HCEC 1CT (cell line): ENCODE results near the gene SRGAP1.
A peak's percentile ranks its signal among the peaks of the same experiment; 100 is the strongest.

ENCODE experiments used
- DNase-seq: peaks from one replicate; pipeline ENCODE4 v3.0.0-alpha.2; 2017

SRGAP1 gene

GRCh38 chr12:63912651-63913050 lies 68.2 kb downstream of the SRGAP1 start:
- DNase-seq = no peak

DNA sequence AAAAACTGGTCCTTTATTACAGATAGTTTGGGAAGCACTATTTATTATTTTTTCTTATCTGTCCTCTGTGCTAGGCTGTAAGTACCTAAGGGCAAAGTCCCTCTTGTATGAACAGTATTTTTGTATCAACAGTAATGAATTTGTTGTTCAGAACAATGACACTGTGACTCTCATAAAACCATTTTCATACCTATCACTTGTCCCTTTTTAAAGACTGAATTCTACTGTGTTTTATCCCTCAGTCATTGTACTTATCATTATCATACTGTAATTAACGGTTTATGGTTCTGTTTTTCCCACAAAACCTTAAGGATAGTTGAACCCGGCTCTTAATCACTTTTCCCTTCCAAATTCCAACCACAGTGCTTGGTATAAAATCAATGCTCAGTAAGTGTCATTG lies 69.4 kb downstream of the SRGAP1 start:
- no peak for DNase-seq

GRCh38 chr12:63915105-63915800 lies 70.8 kb downstream of the SRGAP1 start:
- peak; percentile 68 for DNase-seq

GRCh38 chr12:63916561-63917476 lies 72.3 kb downstream of the SRGAP1 start:
- DNase-seq = peak; percentile 64

- DNase-seq = no peak
Observed at GRCh38 chr12:63917477-63917862, 73.0 kb downstream of the SRGAP1 start.

GRCh38 chr12:63917864-63918799 lies 73.6 kb downstream of the SRGAP1 start:
- peak; percentile 98 for DNase-seq

DNA sequence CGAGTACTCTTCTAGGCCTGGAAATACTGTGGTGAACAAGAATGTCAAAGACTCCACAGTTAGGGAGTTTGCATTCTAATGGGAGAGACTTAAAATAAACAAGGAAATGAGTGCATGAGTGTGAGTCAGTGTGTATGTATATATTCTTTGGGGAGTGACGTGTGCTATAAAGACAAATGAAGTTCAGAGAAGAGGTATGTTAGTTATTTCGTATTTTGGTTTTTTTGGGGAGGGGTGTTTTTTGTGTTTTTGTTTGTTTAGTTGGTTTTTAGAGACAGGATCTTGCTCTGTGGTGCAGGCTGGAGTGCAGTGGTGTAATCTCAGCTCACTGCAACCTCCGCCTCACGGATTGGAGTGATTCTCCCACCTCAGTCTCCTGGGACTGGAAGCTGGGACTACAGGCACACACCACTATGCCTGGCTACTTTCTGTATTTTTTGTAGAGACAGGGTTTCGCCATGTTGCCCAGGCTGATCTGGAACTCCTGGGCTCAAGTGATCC lies 74.3 kb downstream of the SRGAP1 start:
- DNase-seq = peak; percentile 98

DNA sequence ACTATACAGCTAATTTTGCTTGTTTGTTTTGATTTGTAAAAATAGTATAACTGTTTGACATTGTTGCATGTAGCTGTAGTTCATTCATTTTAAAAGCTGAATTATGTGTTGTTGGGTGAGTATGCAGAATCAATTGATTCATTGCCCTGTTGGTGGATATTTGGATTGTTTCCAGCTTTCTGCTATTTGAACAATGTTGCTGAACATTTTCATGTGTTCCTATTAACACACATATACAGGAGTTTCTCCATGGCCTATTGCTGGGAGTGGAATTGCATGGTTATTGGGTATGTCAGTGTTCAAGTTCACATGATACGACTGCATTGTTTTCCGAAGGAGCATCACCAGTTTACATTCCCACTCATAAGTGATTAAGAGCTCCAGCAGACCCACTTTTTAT lies 75.3 kb downstream of the SRGAP1 start:
- no peak for DNase-seq

DNA sequence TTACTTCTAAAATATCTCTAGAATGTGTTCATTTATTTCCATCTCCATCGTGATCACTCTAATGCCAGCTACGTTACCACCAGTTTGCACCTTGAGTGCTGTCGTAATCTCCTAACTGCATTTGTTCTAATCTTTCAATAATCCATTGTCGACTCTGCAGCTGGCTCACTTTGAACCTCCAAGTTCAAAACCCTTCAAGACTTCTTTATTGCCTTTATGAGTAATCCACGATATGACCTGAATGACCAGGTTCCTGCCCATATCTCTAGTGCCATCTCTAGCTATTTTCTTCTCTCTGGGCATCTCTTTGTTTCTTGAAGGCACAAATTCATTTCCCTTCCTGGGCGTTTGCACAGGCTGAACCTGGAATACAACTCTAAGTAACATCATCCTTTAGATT lies 76.7 kb downstream of the SRGAP1 start:
- no peak for DNase-seq

DNA sequence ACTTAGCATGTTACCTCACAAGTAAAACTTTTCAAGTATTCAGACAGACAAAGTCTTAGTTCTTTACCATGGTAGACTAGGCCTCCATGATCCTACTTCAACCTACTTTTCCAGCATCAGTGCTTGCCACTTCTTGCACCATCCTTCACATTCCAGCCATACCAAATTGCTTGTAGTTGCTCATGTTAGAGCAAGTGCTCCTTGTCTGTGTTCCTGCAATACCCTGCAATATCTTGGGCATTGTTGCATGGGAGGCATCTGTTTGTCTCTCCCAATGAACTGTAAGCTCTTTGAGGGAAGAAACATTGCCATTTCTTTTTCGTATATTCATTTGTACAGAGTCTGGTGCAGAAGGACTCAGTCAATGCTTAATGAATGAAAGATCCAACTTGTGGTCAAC lies 78.0 kb downstream of the SRGAP1 start:
- DNase-seq = peak; percentile 60

DNA sequence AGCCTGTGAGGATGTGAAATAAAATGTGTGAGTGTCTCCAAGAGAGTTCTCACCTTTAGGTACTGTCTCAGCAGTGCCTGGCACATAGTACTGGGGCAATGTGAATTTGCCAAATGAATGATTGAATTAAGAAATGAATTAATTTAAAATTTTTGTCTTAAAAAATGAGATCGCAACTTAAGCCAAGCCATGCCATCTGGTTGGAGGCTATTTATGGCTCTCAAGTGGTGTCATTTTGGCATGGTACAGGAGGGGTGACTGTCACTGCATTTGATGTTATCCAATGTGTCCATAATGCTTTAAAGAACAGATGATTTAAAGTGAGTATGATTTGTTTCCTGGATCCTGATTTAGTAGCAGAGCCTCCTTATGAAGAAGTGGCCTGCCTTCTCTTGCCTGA lies 80.3 kb downstream of the SRGAP1 start:
- DNase-seq = no peak

GRCh38 chr12:63927511-63927910 lies 83.0 kb downstream of the SRGAP1 start:
- DNase-seq = no peak

DNA sequence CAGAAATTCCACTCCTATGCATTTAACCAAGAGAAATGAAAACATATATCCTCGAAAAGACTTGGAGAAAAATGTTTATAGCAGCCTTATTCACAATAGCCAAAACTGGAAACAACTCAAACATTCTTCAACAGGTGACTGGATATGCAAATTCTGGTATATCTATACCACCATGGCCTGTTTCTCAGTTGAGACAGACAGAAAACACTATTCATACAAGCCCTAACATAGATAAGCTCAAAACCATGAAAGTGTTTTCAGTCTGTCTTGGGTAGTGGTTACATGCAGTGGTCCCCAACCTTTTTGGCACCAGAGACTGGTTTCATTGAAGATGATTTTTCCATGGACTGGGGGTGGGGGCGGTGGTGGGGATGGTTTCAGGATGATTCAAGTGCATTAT lies 83.8 kb downstream of the SRGAP1 start:
- no peak for DNase-seq

GRCh38 chr12:63929426-63929825 lies 84.9 kb downstream of the SRGAP1 start:
- no peak for DNase-seq

DNA sequence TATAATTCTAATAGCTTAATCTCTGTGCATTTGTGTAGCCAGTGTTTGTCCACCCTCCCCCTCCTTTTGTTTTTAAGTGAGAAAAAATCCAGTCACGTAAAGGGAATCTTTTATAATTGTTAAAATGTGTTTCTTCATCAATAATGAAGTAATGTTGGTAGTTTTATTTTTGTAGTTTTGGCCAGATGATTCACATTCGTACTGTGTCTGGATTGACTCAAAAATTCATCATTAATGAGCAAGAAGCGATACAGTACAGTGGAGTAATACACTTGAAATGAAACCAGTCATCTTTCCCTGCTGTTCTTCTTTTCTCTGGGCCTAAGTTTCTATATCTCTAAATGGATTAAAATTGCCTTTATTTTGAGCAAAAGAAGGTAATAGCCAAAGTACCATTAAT lies 86.5 kb downstream of the SRGAP1 start:
- DNase-seq = peak; percentile 79

- no peak for DNase-seq
Observed at GRCh38 chr12:63931703-63932102, 87.2 kb downstream of the SRGAP1 start.

DNA sequence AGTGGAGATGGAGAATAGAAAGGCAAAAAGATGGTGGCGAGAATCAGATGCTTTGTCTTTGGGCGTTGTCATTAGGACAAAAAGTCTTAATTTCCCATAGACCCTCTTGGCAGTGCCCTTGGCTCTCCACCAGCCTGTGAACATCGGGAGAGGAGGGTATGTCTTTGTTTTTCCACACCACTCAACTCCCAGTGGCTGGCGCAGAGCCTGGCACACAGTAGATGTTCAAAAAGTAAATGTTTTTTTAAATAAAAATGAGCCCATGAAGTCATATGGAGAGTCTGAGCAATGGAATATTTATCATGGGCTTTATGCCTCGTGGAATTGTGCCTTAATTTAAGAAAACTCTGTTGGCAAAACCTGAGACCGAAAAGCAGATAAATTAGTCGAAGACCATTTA lies 90.4 kb downstream of the SRGAP1 start:
- no peak for DNase-seq

DNA sequence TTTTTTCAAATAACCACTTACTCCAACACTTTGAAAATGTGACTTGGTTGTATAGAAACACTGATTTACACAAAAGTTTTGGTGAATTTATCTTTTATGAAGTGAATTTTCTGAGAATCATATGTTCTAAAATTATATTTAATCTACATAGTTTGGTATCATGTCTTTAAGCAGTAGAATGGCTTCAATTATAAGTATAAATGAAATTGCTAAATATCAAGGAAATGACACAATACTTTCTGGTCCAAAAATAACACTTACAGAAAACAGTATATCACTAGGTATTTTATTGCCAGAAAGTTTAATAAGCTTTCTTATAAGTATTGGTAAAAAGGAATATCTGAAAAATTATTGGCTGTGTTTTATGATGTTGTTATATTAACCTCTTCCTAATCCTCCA lies 90.9 kb downstream of the SRGAP1 start:
- no peak for DNase-seq

DNA sequence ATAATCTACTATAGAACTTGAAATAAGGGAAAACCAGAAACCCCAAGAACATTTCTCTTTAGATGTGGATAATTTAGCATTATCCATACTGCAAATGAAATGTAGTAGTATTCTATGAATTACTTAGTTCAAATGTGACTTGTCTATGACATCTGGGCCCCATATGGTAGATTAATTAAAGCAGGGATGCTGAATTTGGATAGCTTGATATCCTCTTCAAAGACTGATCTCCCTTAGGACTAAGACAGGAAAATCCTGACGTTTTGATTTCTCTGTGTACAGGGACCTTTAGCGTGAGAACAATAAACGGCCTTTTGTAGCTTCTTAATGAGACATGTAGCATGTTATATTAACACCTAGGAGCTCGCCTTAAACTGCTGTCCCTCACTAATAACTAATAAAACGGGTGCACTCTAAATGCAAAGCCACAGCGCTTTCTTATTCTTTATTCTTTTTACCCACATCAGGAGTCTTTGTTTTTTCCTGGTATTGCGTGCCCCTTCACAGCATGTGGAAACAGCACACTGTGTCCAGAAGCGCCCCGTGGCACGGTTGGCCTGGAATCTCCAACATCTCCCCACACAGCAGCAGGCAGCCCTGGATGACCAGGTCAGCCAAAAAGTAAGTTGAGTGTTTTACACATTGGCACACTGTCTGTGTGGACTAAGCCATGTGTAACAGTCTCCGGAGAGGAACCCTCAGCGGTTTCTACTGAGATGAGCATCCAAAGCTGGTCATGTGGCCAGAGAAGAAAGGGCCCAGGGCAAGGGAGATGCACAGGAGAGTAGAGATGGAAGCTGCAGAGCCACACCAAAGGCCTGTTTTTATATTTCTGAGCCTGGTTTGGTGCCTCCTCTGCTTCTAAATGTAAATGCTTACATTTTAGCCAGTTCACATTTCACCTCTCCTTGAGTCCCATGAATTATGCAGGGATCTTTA lies 93.1 kb downstream of the SRGAP1 start:
- no peak for DNase-seq

DNA sequence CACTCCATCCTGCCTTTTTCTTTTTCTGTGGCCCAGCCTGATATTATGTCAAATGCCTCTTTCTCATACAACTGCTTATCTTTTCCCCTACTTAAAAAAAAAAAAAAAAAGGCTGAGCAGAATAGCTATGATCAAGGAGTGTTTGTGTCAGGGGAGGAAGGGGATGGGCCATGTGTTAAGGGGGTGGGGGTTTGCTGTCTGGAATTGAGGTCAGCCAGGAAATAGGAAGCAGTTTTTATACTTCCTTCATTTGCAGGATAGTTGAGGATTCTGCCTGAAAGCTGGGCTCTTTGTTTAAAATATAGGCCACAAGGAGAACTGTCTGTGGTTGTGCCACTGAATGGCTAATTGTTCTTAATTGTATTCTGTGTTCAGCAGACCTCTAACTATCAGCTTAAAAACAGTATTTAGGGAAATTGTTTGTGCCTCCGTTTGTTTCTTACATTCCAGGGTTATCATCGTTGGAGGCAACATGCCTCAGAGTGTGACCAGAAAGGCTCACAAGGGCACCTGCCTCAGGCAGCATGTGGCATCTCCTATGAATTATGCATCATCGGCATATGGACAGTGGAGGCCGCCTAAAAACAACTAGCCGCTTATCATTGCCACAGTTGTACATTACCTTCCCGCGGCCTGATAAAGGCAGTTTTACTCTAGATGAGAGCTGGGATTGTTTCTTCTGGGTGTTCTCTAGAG lies 96.0 kb downstream of the SRGAP1 start:
- DNase-seq = no peak

- DNase-seq = no peak
Observed at GRCh38 chr12:63941166-63941800, 96.8 kb downstream of the SRGAP1 start.
